ENCODE results near the gene TFPI. TPM values are rescaled to one million over a fixed set of nuclear protein-coding genes. Genes with fewer than 3 reads are reported as not detected.
"Not testable (repeated sequence)": the region's sequence is repeated elsewhere in the genome, so short reads cannot be mapped to it uniquely, and the experiment has no call there.

TFPI gene
- total RNA-seq, 4 donors from 2014 or later, result 3.5 to 89.6 (median 22.5) TPM

DNA sequence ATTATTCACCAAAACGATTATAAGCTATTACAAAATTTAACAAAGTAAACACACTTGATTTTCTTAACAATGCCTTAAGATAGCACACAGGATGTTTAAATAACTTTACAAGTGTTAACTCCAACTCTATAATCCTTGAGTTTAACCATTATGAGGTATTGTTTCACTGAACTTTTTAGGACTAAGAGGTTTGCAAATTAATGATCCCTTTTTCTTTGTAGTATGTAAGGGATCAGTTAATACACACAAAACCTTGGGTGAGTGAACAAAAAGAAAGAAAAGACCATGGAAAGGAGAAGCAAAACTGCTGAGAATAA, 21.5 kb upstream of the TFPI start:
- no peaks in the 10 kb centered on the region for H3K9me3 ChIP-seq
- no peak for DNase-seq
- H3K27me3 ChIP-seq, result no peaks in the 10 kb centered on the region
- H3K27ac ChIP-seq, result peak overlapping the region in 2 of 4 donors; percentile 29 to 37
- intact Hi-C loops (cut with DNase I), result no loop called here
- no peaks in the 10 kb centered on the region for H3K36me3 ChIP-seq
- WGBS, 2 donors, result 0 to 11% methylated on average over 1 of the region's 1 CpG
- H3K4me3 ChIP-seq, result no peak overlapping the region
- peaks cover 0 to 13% (median 0%) of the 10 kb centered on the region in 3 donors for H3K4me1 ChIP-seq
- TF ChIP-seq, protein P1, sequence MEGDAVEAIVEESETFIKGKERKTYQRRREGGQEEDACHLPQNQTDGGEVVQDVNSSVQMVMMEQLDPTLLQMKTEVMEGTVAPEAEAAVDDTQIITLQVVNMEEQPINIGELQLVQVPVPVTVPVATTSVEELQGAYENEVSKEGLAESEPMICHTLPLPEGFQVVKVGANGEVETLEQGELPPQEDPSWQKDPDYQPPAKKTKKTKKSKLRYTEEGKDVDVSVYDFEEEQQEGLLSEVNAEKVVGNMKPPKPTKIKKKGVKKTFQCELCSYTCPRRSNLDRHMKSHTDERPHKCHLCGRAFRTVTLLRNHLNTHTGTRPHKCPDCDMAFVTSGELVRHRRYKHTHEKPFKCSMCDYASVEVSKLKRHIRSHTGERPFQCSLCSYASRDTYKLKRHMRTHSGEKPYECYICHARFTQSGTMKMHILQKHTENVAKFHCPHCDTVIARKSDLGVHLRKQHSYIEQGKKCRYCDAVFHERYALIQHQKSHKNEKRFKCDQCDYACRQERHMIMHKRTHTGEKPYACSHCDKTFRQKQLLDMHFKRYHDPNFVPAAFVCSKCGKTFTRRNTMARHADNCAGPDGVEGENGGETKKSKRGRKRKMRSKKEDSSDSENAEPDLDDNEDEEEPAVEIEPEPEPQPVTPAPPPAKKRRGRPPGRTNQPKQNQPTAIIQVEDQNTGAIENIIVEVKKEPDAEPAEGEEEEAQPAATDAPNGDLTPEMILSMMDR (IDR thresholded peaks at IDR 0.05), result no peak
- TF ChIP-seq POLR2A (IDR thresholded peaks at IDR 0.05), result no peak

DNA sequence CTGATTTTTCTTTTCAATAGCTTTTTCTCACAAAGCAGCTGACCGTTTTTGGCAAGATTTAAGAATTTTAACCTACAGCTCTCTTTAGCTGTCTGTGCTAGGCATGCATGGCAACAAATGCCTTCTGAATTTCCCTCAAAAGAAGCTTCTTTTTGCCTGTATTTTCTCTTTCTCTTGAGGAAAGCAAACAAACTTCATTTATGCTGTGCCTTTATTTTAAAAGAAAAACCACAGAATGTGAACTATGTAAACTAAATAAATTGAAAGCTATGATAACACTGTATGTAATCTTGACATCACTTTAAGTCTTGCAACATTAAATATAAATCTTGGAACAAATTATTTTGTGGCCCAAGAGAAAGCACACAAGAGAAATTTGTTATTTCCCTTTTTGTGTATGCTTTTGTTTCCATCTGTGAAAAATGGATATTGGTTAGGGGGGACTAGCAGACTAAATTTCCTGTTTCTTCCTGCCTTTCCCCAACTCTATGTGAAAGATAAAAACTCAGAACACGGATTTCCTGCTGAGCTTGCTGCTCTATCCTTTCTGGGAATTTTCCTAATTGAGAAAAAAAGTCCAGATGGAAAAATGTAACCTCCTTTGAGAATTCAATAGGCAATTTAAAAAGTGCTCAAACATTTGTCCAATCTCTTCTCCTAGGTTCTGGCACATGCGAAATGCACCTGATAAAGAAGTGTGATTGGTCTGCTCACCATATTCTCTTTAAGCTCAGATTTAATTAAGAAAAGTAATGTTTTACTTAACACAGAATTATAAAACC, 20.9 kb upstream of the TFPI start:
- TF ChIP-seq POLR2A (IDR thresholded peaks at IDR 0.05), result no peak
- TF ChIP-seq, protein P1 (IDR thresholded peaks at IDR 0.05), result no peak
- H3K36me3 ChIP-seq, result no peaks in the 10 kb centered on the region
- peaks cover 0 to 13% (median 0%) of the 10 kb centered on the region in 3 donors for H3K4me1 ChIP-seq
- H3K9me3 ChIP-seq, result no peaks in the 10 kb centered on the region
- WGBS, 2 donors, result 23 to 43% methylated on average over 3 of the region's 3 CpGs
- peak overlapping the region in 2 of 4 donors; percentile 37 to 39 for H3K27ac ChIP-seq
- no peak overlapping the region for H3K4me3 ChIP-seq
- H3K27me3 ChIP-seq, result no peaks in the 10 kb centered on the region
- intact Hi-C loops (cut with DNase I), result no loop called here
- DNase-seq, result no peak

DNA sequence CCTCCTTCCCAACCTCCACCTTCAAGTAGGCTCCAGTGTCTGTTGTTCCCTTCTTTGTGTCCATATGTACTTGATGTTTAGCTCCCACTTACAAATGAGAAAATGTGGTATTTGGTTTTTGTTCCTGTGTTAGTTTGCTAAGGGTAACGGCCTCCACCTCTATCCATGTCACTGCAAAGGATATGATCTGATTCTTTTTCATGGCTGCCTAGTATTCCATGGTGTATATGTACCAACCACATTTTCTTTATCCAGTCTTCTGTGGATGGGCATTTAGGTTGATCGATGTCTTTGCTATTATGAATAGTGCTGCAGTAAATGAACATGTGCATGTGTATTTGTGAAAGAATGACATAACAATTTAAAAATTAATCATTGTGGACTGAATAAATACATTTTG, 19.5 kb upstream of the TFPI start:
- H3K4me3 ChIP-seq, result no peak overlapping the region
- H3K4me1 ChIP-seq, result peaks cover 0 to 13% (median 0%) of the 10 kb centered on the region in 3 donors
- 86% methylated on average over 2 of the region's 2 CpGs for WGBS, 2 donors

DNA sequence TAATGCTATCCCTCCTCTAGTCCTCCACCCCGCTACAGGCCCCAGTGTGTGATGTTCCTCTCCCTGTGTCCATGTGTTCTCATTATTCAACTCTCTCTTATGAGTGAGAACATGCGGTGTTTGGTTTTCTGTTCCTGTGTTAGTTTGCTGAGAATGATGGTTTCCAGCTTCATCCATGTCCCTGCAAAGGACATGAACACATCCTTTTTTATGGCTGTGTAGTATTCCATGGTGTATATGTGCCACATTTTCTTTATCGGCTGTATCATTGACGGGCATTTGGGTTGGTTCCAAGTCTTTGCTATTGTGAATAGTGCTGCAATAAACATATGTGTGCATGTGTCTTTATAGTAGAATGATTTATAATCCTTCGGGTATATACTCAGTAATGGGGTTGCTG, 17.8 kb upstream of the TFPI start:
- H3K9me3 ChIP-seq; H3K4me3 ChIP-seq; DNase-seq; intact Hi-C loops (cut with DNase I); H3K27ac ChIP-seq; H3K27me3 ChIP-seq; H3K36me3 ChIP-seq: not testable (repeated sequence)
- WGBS, 2 donors, result 85 to 88% methylated on average over 5 of the region's 5 CpGs
- peaks cover 0 to 13% (median 0%) of the 10 kb centered on the region in 3 donors for H3K4me1 ChIP-seq

More for the DNA sequence above, 19.5 kb upstream of the TFPI start:
- no peak for DNase-seq
- intact Hi-C loops (cut with DNase I), result no loop called here
- Histone ChIP-seq H3K27ac (no peak overlapping the region), H3K36me3 (no peaks in the 10 kb centered on the region), H3K27me3 (no peaks in the 10 kb centered on the region), H3K9me3 (no peaks in the 10 kb centered on the region)
- TF ChIP-seq, protein P1 (IDR thresholded peaks at IDR 0.05), result no peak
- TF ChIP-seq POLR2A (IDR thresholded peaks at IDR 0.05), result no peak

DNA sequence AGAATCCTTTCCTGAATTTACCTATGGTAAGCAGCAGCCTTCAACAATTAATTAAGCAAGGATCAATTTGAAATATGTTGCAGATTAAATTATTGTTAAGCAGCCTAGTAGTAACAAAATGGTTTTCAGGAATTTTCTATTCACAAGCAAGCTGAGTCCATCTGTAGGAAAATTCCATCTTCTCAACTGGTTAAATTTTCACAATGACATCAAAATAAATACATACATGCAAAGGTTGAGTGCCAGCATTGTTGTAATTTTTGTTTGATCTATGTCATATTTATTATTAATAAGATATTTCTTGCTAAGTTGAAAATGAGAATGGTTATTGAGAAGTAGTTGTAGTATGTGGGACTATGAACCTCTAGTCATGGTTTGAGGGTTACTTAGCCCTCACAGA, 15.3 kb upstream of the TFPI start:
- TF ChIP-seq POLR2A (IDR thresholded peaks at IDR 0.05), result no peak
- TF ChIP-seq, protein P1 (IDR thresholded peaks at IDR 0.05), result no peak
- H3K27ac ChIP-seq, result no peak overlapping the region
- intact Hi-C loops (cut with DNase I), result no loop called here

More for the DNA sequence above, 15.3 kb upstream of the TFPI start:
- Histone ChIP-seq H3K4me3 (no peak overlapping the region), H3K9me3 (no peaks in the 10 kb centered on the region), H3K4me1 (no peaks in the 10 kb centered on the region), H3K27me3 (no peaks in the 10 kb centered on the region), H3K36me3 (no peaks in the 10 kb centered on the region)
- DNase-seq, result no peak
